NCI-H526 (cell line): ENCODE measurements around the gene ZMIZ1.

Experiments used
- DNase-seq, 2 experiments: peaks; one replicate each; lab custom pipeline; 2025; lab: John Stamatoyannopoulos, UW

The ZMIZ1 gene

GRCh38 chr10:79068562-79069324 is at the start of gene ZMIZ1:
TSS of gene ZMIZ1 (plus strand) at chr10:79068966. CDS start at chr10:79201633, 132,667 bp downstream.
- DNase-seq, result peak; percentile 46 to 91

- DNase-seq, result no peak
Observed at GRCh38 chr10:79019441-79020014, 49.2 kb upstream of the ZMIZ1 start.

- no peak for DNase-seq
Observed at GRCh38 chr10:79020015-79020491, 48.7 kb upstream of the ZMIZ1 start.

- no peak for DNase-seq
Observed at GRCh38 chr10:79020605-79021004, 48.2 kb upstream of the ZMIZ1 start.

- no peak for DNase-seq
Observed at GRCh38 chr10:79021331-79021907, 47.3 kb upstream of the ZMIZ1 start.

- no peak for DNase-seq
Observed at GRCh38 chr10:79021948-79022499, 46.7 kb upstream of the ZMIZ1 start.

- no peak for DNase-seq
Observed at GRCh38 chr10:79022565-79023230, 46.1 kb upstream of the ZMIZ1 start.

- no peak for DNase-seq
Observed at GRCh38 chr10:79023240-79024162, 45.3 kb upstream of the ZMIZ1 start.

GRCh38 chr10:79024296-79024695 is 44.5 kb upstream of the ZMIZ1 start:
- DNase-seq, result no peak

- DNase-seq, result no peak
Observed at GRCh38 chr10:79024720-79025198, 44.0 kb upstream of the ZMIZ1 start.

- DNase-seq, result peak in 1 of 2 experiments; percentile 15
Observed at GRCh38 chr10:79025199-79025832, 43.5 kb upstream of the ZMIZ1 start.

- DNase-seq, result no peak
Observed at GRCh38 chr10:79026341-79026761, 42.4 kb upstream of the ZMIZ1 start.

- no peak for DNase-seq
Observed at GRCh38 chr10:79026806-79027146, 42.0 kb upstream of the ZMIZ1 start.

- no peak for DNase-seq
Observed at GRCh38 chr10:79027147-79028055, 41.4 kb upstream of the ZMIZ1 start.

- no peak for DNase-seq
Observed at GRCh38 chr10:79028056-79028430, 40.7 kb upstream of the ZMIZ1 start.

GRCh38 chr10:79028451-79029010 is 40.2 kb upstream of the ZMIZ1 start:
- no peak for DNase-seq

GRCh38 chr10:79029478-79030390 is 39.0 kb upstream of the ZMIZ1 start:
- no peak for DNase-seq

GRCh38 chr10:79030705-79031104 is 38.1 kb upstream of the ZMIZ1 start:
- no peak for DNase-seq
